Mucosa of descending colon (tissue), 3 donors: Measurements from ENCODE around the gene TRIM40. TPM values are rescaled to one million over a fixed set of nuclear protein-coding genes. Genes with fewer than 3 reads are reported as not detected.
"Not testable (repeated sequence)": the region's sequence is repeated elsewhere in the genome, so short reads cannot be mapped to it uniquely, and the experiment has no call there.

Source experiments
- ATAC-seq: fragments of 200-7000 bp; cut with Tn5 transposase; one replicate; pipeline ENCODE4 v1.9.1; 2020; ENCODE audit warnings: mild to moderate bottlenecking, moderate library complexity
- DNase-seq, 3 donors: peaks; one replicate each; pipeline ENCODE4 v3.0.0-alpha.2; 2020
- H3K36me3 ChIP-seq: fragments of 200-600 bp; one replicate; pipeline ENCODE4 v1.8.0; 2021; ENCODE audit warnings: low read depth, mild to moderate bottlenecking
- H3K4me1 ChIP-seq: fragments of 200-600 bp; one replicate; pipeline ENCODE4 v1.8.0; 2021; ENCODE audit warnings: low read depth, mild to moderate bottlenecking
- H3K4me3 ChIP-seq: fragments of 200-600 bp; one replicate; pipeline ENCODE4 v1.8.0; 2021; ENCODE audit warnings: mild to moderate bottlenecking
- H3K9me3 ChIP-seq: fragments of 200-600 bp; one replicate; pipeline ENCODE4 v1.8.0; 2021; ENCODE audit warnings: mild to moderate bottlenecking
- intact Hi-C, 2 donors: fragments of 100-400 bp; cut with DNase I in 1 of 2; cut with micrococcal nuclease in 1 of 2; formaldehyde crosslinking; loops; one replicate each; pipeline versions ENCODE4 v1.11.0 to v1.11.1; 2022; cut with DNase I, micrococcal nuclease
- total RNA-seq, 3 donors: library from RNA; stranded (reverse); fragmentation: NEBNext Ultra II Directional in 2 of 3; extraction: Animal tissue kit (Norgen Biotek cat#: 25700) in 2 of 3; gene quantifications; one replicate each; pipeline versions ENCODE4 v1.2.1 to v1.2.4, GENCODE V29; 2021 to 2023
- TF ChIP-seq, protein P1 (sequence below): fragments of 200-600 bp; IDR thresholded peaks from one replicate; pipeline ENCODE4 v1.8.0; 2022; ENCODE audit warnings: antibody characterized with exemption, mild to moderate bottlenecking
- donor health status: DM: no; HTN: no; CAD: no; lungs with moderate emphysema.
- donor health status: DM: no; HTN: no; CAD: no.
- donor health status: DM: no; HTN: yes; CAD: no.

The TRIM40 gene
- total RNA-seq, 3 donors from 2014 or later, result 19.8 to 37.3 (median 33.4) TPM

DNA sequence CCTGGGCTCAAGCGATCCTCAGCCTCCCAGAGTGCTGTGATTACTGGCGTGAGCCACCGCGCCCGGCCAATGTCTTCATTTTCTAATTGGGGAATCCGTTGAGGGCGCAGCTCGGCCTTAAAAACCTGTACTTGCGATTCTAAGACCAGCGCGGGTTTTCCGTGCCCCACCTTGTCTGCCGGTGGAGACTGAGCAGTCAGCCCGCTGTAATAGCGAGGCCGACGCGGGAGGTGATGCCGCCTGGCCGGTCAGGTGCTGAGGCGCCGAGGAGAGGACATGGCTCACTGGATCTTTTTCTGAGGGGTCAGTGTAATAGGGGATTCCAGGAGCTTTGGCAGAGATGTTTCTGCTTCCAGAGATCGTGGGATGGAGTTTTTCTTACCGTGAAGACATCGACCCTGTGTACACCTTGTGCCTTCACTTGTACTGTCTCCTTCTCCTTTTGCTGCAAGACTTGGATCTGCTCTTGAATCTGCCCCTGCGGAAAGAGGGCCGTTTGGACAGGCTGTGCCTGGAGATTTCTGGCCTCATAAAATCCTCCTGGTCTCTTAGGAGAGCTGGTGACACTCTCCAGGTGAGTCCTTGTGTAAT lies 24.6 kb upstream of the TRIM40 start:
- Histone ChIP-seq H3K4me3 (no peak overlapping the region), H3K4me1 (peaks cover 10% of the 10 kb centered on the region), H3K9me3 (no peaks in the 10 kb centered on the region), H3K36me3 (no peaks in the 10 kb centered on the region)
- intact Hi-C loops, result no loop called here
- TF ChIP-seq, protein P1, sequence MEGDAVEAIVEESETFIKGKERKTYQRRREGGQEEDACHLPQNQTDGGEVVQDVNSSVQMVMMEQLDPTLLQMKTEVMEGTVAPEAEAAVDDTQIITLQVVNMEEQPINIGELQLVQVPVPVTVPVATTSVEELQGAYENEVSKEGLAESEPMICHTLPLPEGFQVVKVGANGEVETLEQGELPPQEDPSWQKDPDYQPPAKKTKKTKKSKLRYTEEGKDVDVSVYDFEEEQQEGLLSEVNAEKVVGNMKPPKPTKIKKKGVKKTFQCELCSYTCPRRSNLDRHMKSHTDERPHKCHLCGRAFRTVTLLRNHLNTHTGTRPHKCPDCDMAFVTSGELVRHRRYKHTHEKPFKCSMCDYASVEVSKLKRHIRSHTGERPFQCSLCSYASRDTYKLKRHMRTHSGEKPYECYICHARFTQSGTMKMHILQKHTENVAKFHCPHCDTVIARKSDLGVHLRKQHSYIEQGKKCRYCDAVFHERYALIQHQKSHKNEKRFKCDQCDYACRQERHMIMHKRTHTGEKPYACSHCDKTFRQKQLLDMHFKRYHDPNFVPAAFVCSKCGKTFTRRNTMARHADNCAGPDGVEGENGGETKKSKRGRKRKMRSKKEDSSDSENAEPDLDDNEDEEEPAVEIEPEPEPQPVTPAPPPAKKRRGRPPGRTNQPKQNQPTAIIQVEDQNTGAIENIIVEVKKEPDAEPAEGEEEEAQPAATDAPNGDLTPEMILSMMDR, result no peak
- ATAC-seq (peak; percentile 4), DNase-seq (peak in 1 of 3 donors; percentile 42)

DNA sequence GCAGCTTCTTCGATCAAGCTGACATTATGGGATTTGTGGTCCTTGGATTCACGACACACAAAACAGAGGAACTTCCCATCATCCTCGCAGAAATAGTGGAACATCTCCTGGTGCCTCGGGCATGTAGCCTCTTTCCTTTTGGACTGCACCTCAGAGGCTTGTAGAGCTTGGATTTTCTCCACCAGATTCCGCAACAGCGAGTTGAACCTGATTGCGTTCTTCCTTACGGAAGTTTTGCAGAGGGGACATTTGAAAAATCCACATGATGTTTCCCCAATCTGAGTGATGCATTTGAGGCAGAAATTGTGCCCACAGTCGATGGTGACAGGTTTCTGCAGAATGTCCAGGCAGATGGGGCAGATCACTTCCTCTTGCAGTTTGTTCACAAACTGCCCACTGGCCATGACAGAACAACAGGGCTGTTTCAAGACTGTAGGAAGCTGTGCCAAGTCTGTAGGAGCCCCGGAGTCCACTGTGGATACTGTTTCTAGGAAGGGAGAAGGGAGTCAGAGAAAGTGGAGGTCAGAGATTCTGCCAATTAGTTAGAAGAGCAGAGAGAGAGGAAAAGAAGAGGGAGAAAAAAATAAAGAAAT lies 23.4 kb upstream of the TRIM40 start:
- H3K36me3 ChIP-seq, result no peaks in the 10 kb centered on the region
- no peaks in the 10 kb centered on the region for H3K9me3 ChIP-seq
- H3K4me3 ChIP-seq, result peak overlapping the region; percentile 0
- intact Hi-C loops, result no loop called here
- DNase-seq, result no peak
- H3K4me1 ChIP-seq, result peaks cover 10% of the 10 kb centered on the region
- TF ChIP-seq, protein P1, result no peak
- peak; percentile 25 for ATAC-seq

DNA sequence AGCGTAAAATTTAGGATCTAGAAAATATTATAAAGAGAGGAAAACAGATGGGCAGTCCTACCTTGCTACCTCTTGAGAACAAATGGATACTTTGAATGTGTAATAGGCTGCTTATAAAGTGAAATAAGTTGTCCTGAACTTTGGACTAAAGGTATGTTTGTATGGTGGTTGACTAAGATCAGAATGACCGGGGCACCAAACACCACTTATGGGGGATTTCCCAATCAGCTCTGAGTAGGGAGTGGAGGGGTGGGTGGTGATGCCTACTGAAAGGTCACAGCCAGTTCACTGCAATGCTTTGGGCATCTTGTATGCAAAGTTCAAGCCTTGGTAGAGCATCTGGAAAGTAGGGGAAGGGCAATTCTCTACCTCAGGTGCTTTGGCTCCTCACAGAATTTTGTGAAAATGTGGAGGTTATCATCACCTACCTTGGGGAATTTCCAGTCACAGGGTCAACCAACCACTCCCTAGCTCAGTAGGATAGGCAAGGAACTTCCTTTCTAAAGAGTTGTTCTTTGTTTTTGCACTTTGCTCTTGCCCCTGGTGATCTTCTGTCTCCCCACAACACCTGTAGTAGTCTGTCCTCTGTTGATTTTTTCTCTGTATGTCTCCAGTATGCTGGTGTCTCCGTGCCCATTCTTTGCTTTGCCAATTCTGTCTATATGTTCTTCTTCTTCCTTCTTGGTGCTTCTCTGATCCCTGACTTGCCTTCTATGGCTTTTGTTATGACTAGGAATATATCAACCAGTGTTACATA lies 22.8 kb upstream of the TRIM40 start, which contains the start of gene TRIM31:
Gene TRIM31 (minus strand): TSS at position 88 of the 757 bp plus-strand sequence. CDS start 285 bp downstream, outside the sequence.
- H3K4me3 ChIP-seq, result peak within 1 kb of the TSS; percentile 0
- peak; percentile 91 for ATAC-seq

DNA sequence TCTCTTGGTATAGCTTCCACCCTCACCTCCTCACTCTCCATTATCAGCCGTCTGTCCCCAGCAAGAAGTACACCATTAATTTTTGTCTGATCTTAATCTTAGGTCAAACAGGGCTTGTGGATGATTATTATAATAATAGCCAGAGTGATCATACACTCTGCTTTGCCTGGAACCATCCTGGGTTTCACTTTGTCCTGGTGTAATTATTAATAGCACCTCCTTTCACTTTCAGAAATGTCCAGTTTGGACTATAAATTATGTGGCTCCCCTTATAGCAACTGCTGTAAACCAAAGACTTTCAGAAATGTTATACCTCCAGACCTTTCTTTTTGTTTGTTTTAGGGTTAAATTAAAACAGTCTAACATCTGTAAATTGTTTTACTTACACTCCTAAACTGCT lies 22.1 kb upstream of the TRIM40 start:
- DNase-seq, result no peak
- TF ChIP-seq, protein P1, result no peak

More for the DNA sequence above, 22.8 kb upstream of the TRIM40 start, which contains the start of gene TRIM31:
- DNase-seq, result no peak
- H3K9me3 ChIP-seq, result no peaks in the 10 kb centered on the region
- intact Hi-C loops, result no loop called here
- peaks cover 10% of the 10 kb centered on the region for H3K4me1 ChIP-seq
- no peaks in the 10 kb centered on the region for H3K36me3 ChIP-seq
- TF ChIP-seq, protein P1, result no peak

DNA sequence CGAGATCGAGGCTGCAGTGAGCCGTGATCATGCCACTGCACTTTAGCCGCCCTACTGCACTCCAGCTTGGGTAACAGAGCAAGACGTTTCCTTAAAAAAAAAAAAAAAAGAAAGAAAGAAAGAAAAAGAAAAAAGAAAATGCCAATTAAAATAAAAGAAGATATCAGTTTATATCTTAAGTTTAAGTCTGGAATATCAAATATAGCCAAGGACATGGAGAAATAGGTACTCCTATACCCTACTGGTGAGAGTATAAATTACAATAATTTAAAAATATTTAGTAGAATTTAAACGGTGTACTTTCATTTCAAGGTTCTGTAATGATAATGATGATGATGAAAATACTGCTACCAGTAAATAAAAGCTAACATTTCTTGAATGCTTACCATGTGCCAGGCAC lies 19.2 kb upstream of the TRIM40 start:
- Histone ChIP-seq H3K4me1 (peaks cover 20% of the 10 kb centered on the region), H3K4me3 (no peak overlapping the region), H3K9me3 (no peaks in the 10 kb centered on the region), H3K36me3 (no peaks in the 10 kb centered on the region)
- TF ChIP-seq, protein P1, result no peak
- no peak for ATAC-seq
- no peak for DNase-seq
- intact Hi-C loops, result no loop called here

More for the DNA sequence above, 22.1 kb upstream of the TRIM40 start:
- Histone ChIP-seq H3K4me1 (peaks cover 10% of the 10 kb centered on the region), H3K4me3 (no peak overlapping the region), H3K9me3 (no peaks in the 10 kb centered on the region), H3K36me3 (no peaks in the 10 kb centered on the region)
- intact Hi-C loops, result no loop called here
- ATAC-seq, result no peak

DNA sequence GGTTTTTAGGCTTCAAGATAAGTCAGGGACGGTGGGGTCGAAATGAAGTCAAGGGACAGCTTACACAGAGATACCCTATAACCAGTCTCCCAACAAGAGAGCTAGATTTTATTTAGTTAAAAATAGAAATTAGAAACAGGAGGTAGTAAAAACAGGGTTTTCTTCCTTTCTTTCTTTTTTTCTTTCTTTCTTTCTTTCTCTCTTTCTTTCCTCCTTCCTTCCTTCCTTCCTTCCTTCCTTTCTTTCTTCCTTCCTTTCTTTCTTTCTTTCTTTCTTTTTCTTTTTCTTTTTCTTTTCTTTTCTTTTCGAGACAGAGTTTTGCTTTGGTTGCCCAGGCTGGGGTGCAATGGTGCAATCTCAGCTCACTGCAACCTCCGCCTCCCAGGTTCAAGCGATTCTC lies 17.2 kb upstream of the TRIM40 start:
- DNase-seq, H3K36me3 ChIP-seq, ATAC-seq, H3K4me3 ChIP-seq, intact Hi-C loops, H3K9me3 ChIP-seq: not testable (repeated sequence)
- peaks cover 23% of the 10 kb centered on the region for H3K4me1 ChIP-seq
